GM12878 (cell line): ENCODE results near the gene SRP72. TPM values are rescaled to one million over a fixed set of nuclear protein-coding genes. Genes with fewer than 3 reads are reported as not detected.

ENCODE experiments used
- ATAC-seq: fragments of 200-7000 bp; cut with Tn5 transposase; 3 replicates; pipeline ENCODE4 v1.9.1; 2020; ENCODE audit warnings: mild to moderate bottlenecking, moderate library complexity
- BruUV-seq: library from RNA; stranded (reverse); fragments of 400-500 nt; replicated peaks from 2 replicates; lab custom pipeline; 2021; lab: Mats Ljungman, UMichigan
- CTCF ChIA-PET: fragments of 300-600 bp; sonication (Branson Sonifier 250); formaldehyde crosslinking; extraction: SDS; loops from one replicate; lab custom pipeline; 2021; ENCODE audit warnings: inconsistent platforms; lab: Yijun Ruan, JAX
- POLR2A ChIA-PET: fragments of 350-600 bp; formaldehyde crosslinking; extraction: SDS; loops from one replicate; lab custom pipeline; 2021; ENCODE audit warnings: inconsistent platforms; lab: Charles Lee
- RAD21 ChIA-PET: fragments of 300-600 bp; sonication (Branson Sonifier 250); formaldehyde crosslinking; loops from one replicate; lab custom pipeline; 2023; ENCODE audit warnings: antibody characterized with exemption; ENCODE audit not compliant: unreplicated experiment; lab: Charles Lee
- SMC1A ChIA-PET: fragments of 300-600 bp; sonication (Branson Sonifier 250); formaldehyde crosslinking; loops from one replicate; lab custom pipeline; 2023; ENCODE audit not compliant: unreplicated experiment, uncharacterized antibody; lab: Charles Lee
- DNase-seq: peaks from one replicate; pipeline ENCODE4 v3.0.0-alpha.2; 2011; ENCODE audit warnings: low read depth, low spot score
- FAIRE-seq: peaks from 3 replicates; lab custom pipeline; 2011; peaks lifted over from hg19 to GRCh38; lab: Jason Lieb, UNC
- H2AFZ ChIP-seq: 2 replicates; pipeline ENCODE4 v1.6.0; 2011; ENCODE audit warnings: low read depth, low read length, control low read depth; ENCODE audit not compliant: control insufficient read depth
- H3K27ac ChIP-seq: 2 replicates; pipeline ENCODE4 v1.5.1; 2011; ENCODE audit warnings: control low read depth; ENCODE audit not compliant: control insufficient read depth, insufficient read depth
- H3K27me3 ChIP-seq, 2 experiments: replicated peaks in 1 of 2; 2 replicates each; pipeline versions ENCODE4 v1.6.0 to v1.6.1; 2011; ENCODE audit warnings: low read length in 1 of 2; ENCODE audit not compliant: control insufficient read depth in 2 of 2, insufficient read depth in 2 of 2
- H3K36me3 ChIP-seq, 2 experiments: 2 replicates each; pipeline ENCODE4 v1.5.1; 2011; ENCODE audit warnings: low read length in 1 of 2; ENCODE audit not compliant: control insufficient read depth in 2 of 2, insufficient read depth in 2 of 2
- H3K4me1 ChIP-seq: 2 replicates; pipeline ENCODE4 v1.6.1; 2011; ENCODE audit warnings: mild to moderate bottlenecking, low read length, moderate library complexity, mixed read lengths; ENCODE audit not compliant: control insufficient read depth, insufficient read depth
- H3K4me2 ChIP-seq: 2 replicates; pipeline ENCODE4 v1.6.0; 2011; ENCODE audit warnings: control low read depth; ENCODE audit not compliant: control insufficient read depth, insufficient read depth
- H3K4me3 ChIP-seq: fragments of 200-600 bp; sonication (generic); 2 replicates; pipeline ENCODE4 v1.5.1; 2016
- H3K79me2 ChIP-seq: 2 replicates; pipeline ENCODE4 v1.6.0; 2011; ENCODE audit warnings: low read length; ENCODE audit not compliant: control insufficient read depth, insufficient read depth
- H3K9ac ChIP-seq: 2 replicates; pipeline ENCODE4 v1.8.0; 2011; ENCODE audit warnings: low read length, control low read depth, mixed read lengths; ENCODE audit not compliant: control insufficient read depth, insufficient read depth
- H3K9me3 ChIP-seq: replicated peaks from 3 replicates; pipeline ENCODE4 v1.5.1; 2011; ENCODE audit warnings: mild to moderate bottlenecking, low read length; ENCODE audit not compliant: control insufficient read depth, insufficient read depth
- H4K20me1 ChIP-seq: 2 replicates; pipeline ENCODE4 v1.6.0; 2011; ENCODE audit not compliant: control insufficient read depth, insufficient read depth
- BCL11A ChIP-seq: IDR thresholded peaks from 2 replicates; pipeline ENCODE4 v1.6.1; 2011; ENCODE audit warnings: low read depth, low read length
- EGR1 ChIP-seq, 2 experiments: IDR thresholded peaks; 1 replicate in 1 of 2; 2 replicates in 1 of 2; pipeline ENCODE4 v1.6.1; 2011 to 2012; ENCODE audit warnings: low read depth in 2 of 2, low read length in 2 of 2, borderline replicate concordance in 1 of 2, mild to moderate bottlenecking in 1 of 2, moderate library complexity in 1 of 2
- ETV6 ChIP-seq, 2 experiments: fragments of 450-650 bp in 1 of 2; IDR thresholded peaks in 1 of 2; conservative IDR thresholded peaks in 1 of 2; 2 replicates each; pipeline ENCODE4 v1.6.1; 2014; ENCODE audit warnings: antibody characterized with exemption in 1 of 2, borderline replicate concordance in 1 of 2, low read depth in 1 of 2, mild to moderate bottlenecking in 1 of 2, moderate library complexity in 1 of 2
- FOS ChIP-seq: IDR thresholded peaks from 3 replicates; pipeline ENCODE4 v1.6.1; 2011; ENCODE audit warnings: borderline replicate concordance; ENCODE audit not compliant: insufficient read length; ENCODE audit errors: extremely low read depth
- FOXK2 ChIP-seq: fragments of 450-650 bp; IDR thresholded peaks from 2 replicates; pipeline ENCODE4 v1.6.1; 2017; ENCODE audit warnings: mild to moderate bottlenecking, moderate library complexity
- RFX5 ChIP-seq: IDR thresholded peaks from 2 replicates; pipeline ENCODE4 v1.6.1; 2011; ENCODE audit warnings: low read depth, low read length, improper control_type of control experiment
- WGBS: methylation state at CpG from one replicate; pipeline ENCODE4 v1.1.6; 2016; ENCODE audit warnings: low lambda C conversion rate; ENCODE audit not compliant: insufficient replicate concordance, insufficient coverage; ENCODE audit errors: missing lambda C conversion rate; 5-methylcytosine and 5-hydroxymethylcytosine counted together
- in situ Hi-C: fragments of 300-500 bp; cut with MboI; formaldehyde crosslinking; loops from 9 replicates; pipeline ENCODE4 v1.14.3; 2018; ENCODE audit warnings: mixed read lengths
- intact Hi-C: fragments of 100-400 bp; cut with micrococcal nuclease; formaldehyde crosslinking; loops from one replicate; pipeline ENCODE4 v1.14.2; 2022; ENCODE audit not compliant: unreplicated experiment
- polyA plus RNA-seq, 11 experiments: library from polyadenylated mRNA; depleted of rRNA in 4 of 11; unstranded in 6 of 11; stranded (reverse) in 5 of 11; fragments of >200 nt; fragmentation: Nextera tagmentation in 4 of 11; fragmentation: Illumina TruSeq in 1 of 11; extraction: Ambion mirVana in 4 of 11; extraction: Trizol in 1 of 11; gene quantifications; 1 replicate in 1 of 11; 2 replicates in 10 of 11; pipeline versions ENCODE4 v1.2.1 to v1.2.3, GENCODE V29; 2011 to 2016; ENCODE audit warnings: inconsistent platforms in 2 of 11, missing spikeins in 2 of 11, low read depth in 1 of 11
- total RNA-seq, 4 experiments: library from RNA; depleted of rRNA in 3 of 4; stranded (reverse); fragments of >200 nt in 3 of 4; fragmentation: Illumina TruSeq in 1 of 4; extraction: Trizol in 1 of 4; gene quantifications; 2 replicates each; pipeline versions ENCODE4 v1.2.1 to v1.2.3, GENCODE V29; 2013 to 2021
- TF ChIP-seq, protein P1 (sequence below): fragments of 450-650 bp; IDR thresholded peaks from 2 replicates; pipeline ENCODE4 v1.6.1; 2017; ENCODE audit warnings: mild to moderate bottlenecking, low read depth, inconsistent platforms; ENCODE audit not compliant: poor library complexity, severe bottlenecking
- TF ChIP-seq, protein P2 (sequence below): fragments of 450-650 bp; IDR thresholded peaks from 2 replicates; pipeline ENCODE4 v1.6.1; 2016; ENCODE audit warnings: mild to moderate bottlenecking
- TF ChIP-seq, protein P3 (sequence below): fragments of 450-650 bp; IDR thresholded peaks from 2 replicates; pipeline ENCODE4 v1.6.1; 2017; ENCODE audit warnings: antibody characterized with exemption, mild to moderate bottlenecking, moderate library complexity

The SRP72 gene
- total and polyA plus RNA-seq, 10 of the 15 experiments (the other 5 are each of a cell fraction or from before 2014, with no cell fraction given), result 61.6 to 186 (median 133) TPM

DNA sequence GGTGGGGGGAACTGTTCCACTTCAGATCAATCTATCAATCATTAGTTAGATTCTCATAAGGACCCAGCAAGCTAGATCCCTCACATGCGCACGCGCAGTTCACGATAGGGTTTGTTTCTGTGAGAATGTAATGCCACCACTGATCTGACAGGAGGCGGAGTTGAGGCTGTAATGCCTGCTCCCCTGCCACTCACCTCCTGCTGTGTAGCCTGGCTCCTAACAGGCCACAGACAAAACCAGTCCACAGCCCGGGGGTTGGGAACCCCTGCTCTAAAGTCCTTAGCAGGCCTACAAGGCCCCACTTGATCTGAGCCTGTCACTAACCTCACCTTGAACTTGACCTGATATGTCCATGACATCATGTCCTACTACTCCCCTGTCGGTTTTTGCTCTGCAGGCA is 68.5 kb downstream of the SRP72 start (continued):
- TF ChIP-seq, protein P1, sequence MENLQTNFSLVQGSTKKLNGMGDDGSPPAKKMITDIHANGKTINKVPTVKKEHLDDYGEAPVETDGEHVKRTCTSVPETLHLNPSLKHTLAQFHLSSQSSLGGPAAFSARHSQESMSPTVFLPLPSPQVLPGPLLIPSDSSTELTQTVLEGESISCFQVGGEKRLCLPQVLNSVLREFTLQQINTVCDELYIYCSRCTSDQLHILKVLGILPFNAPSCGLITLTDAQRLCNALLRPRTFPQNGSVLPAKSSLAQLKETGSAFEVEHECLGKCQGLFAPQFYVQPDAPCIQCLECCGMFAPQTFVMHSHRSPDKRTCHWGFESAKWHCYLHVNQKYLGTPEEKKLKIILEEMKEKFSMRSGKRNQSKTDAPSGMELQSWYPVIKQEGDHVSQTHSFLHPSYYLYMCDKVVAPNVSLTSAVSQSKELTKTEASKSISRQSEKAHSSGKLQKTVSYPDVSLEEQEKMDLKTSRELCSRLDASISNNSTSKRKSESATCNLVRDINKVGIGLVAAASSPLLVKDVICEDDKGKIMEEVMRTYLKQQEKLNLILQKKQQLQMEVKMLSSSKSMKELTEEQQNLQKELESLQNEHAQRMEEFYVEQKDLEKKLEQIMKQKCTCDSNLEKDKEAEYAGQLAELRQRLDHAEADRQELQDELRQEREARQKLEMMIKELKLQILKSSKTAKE, result no peak
- no peak for TF ChIP-seq FOS
- TF ChIP-seq, protein P2, sequence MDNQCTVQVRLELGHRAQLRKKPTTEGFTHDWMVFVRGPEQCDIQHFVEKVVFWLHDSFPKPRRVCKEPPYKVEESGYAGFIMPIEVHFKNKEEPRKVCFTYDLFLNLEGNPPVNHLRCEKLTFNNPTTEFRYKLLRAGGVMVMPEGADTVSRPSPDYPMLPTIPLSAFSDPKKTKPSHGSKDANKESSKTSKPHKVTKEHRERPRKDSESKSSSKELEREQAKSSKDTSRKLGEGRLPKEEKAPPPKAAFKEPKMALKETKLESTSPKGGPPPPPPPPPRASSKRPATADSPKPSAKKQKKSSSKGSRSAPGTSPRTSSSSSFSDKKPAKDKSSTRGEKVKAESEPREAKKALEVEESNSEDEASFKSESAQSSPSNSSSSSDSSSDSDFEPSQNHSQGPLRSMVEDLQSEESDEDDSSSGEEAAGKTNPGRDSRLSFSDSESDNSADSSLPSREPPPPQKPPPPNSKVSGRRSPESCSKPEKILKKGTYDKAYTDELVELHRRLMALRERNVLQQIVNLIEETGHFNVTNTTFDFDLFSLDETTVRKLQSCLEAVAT, result no peak
- TF ChIP-seq BCL11A, result no peak

DNA sequence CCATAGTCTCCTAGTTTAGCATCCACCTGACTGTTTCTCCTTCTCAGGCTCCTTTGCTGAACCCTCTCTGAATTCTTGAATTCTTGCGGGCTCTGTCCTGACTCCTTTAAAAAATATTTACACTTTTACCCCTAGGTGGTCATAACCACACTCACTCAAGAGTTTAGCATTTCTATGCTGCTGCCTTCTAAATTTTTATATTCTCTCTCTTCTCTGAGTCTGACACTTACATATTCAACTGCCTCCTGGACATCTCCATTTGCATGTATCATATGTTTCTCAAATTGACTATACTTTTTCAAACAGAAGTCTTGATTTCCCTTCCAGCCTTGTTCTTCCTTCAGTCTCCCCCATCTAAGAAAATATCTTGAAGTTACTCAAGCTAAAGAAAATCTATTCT is 69.7 kb downstream of the SRP72 start:
- no peak for FAIRE-seq

More for the DNA sequence above, 69.7 kb downstream of the SRP72 start:
- H3K27ac ChIP-seq, result no peak overlapping the region
- H3K4me3 ChIP-seq, result no peak overlapping the region
- peaks cover 0 to 4% of the 10 kb centered on the region in 2 experiments; a peak in 1 of 4 replicates for H3K27me3 ChIP-seq
- H2AFZ ChIP-seq, result no peak overlapping the region
- BruUV-seq, result no TSS peak
- H3K36me3 ChIP-seq, result no peaks in the 10 kb centered on the region
- 35% methylated on average over 1 of the region's 1 CpG for WGBS
- DNase-seq, result no peak
- POLR2A ChIA-PET, result no interaction called here
- SMC1A ChIA-PET, result no interaction called here
- TF ChIP-seq EGR1 (IDR thresholded peaks at IDR 0.05; ENCODE audit: borderline replicate concordance in 1 of 2, low read depth in 2 of 2, low read length in 2 of 2), result no peak
- TF ChIP-seq, protein P3, sequence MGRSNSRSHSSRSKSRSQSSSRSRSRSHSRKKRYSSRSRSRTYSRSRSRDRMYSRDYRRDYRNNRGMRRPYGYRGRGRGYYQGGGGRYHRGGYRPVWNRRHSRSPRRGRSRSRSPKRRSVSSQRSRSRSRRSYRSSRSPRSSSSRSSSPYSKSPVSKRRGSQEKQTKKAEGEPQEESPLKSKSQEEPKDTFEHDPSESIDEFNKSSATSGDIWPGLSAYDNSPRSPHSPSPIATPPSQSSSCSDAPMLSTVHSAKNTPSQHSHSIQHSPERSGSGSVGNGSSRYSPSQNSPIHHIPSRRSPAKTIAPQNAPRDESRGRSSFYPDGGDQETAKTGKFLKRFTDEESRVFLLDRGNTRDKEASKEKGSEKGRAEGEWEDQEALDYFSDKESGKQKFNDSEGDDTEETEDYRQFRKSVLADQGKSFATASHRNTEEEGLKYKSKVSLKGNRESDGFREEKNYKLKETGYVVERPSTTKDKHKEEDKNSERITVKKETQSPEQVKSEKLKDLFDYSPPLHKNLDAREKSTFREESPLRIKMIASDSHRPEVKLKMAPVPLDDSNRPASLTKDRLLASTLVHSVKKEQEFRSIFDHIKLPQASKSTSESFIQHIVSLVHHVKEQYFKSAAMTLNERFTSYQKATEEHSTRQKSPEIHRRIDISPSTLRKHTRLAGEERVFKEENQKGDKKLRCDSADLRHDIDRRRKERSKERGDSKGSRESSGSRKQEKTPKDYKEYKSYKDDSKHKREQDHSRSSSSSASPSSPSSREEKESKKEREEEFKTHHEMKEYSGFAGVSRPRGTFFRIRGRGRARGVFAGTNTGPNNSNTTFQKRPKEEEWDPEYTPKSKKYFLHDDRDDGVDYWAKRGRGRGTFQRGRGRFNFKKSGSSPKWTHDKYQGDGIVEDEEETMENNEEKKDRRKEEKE, result no peak
- no peak for TF ChIP-seq RFX5
- no peak for TF ChIP-seq FOXK2
- no peak for TF ChIP-seq ETV6 (conservative IDR thresholded peaks at IDR 0.05 in 1 of 2, IDR thresholded peaks at IDR 0.05 in 1 of 2; ENCODE audit: borderline replicate concordance in 1 of 2, low read depth in 1 of 2)
- H3K4me1 ChIP-seq, result no peaks in the 10 kb centered on the region
- RAD21 ChIA-PET, result no interaction called here
- no peak overlapping the region for H3K9ac ChIP-seq
- no peaks in the 10 kb centered on the region for H3K9me3 ChIP-seq
- ATAC-seq, result no peak
- intact Hi-C loops, result no loop called here
- H3K79me2 ChIP-seq, result no peaks in the 10 kb centered on the region
- in situ Hi-C loops, result no loop called here
- H4K20me1 ChIP-seq, result no peaks in the 10 kb centered on the region
- no peak overlapping the region for H3K4me2 ChIP-seq
- CTCF ChIA-PET, result no interaction called here
